AG04450 (cell line): ENCODE data around the gene EMX2. TPM values are rescaled to one million over a fixed set of nuclear protein-coding genes. Genes with fewer than 3 reads are reported as not detected.

Experiments
- CTCF ChIA-PET: fragments of 300-600, 350-600 bp; formaldehyde crosslinking; extraction: SDS; loops from one replicate; lab custom pipeline; 2022; ENCODE audit warnings: antibody characterized with exemption, inconsistent platforms; lab: Charles Lee
- POLR2A ChIA-PET: fragments of 350-600 bp; formaldehyde crosslinking; extraction: SDS; loops from one replicate; lab custom pipeline; 2021; ENCODE audit warnings: antibody characterized with exemption, inconsistent platforms; lab: Yijun Ruan, JAX
- DNase-seq: peaks from one replicate; pipeline ENCODE4 v3.0.0-alpha.2; 2011; ENCODE audit warnings: low read depth, low spot score
- H3K27ac ChIP-seq: one replicate; pipeline ENCODE4 v1.5.1; 2012; ENCODE audit warnings: low read depth, low read length, control low read depth
- H3K27me3 ChIP-seq: one replicate; pipeline ENCODE4 v1.6.0; 2012; ENCODE audit warnings: low read length; ENCODE audit not compliant: control insufficient read depth, insufficient read depth
- H3K4me3 ChIP-seq: 2 replicates; pipeline ENCODE4 v1.5.1; 2011; ENCODE audit warnings: mild to moderate bottlenecking, low read depth, low read length, control low read depth
- H3K9me3 ChIP-seq: 2 replicates; pipeline ENCODE4 v1.5.1; 2012; ENCODE audit warnings: low read length; ENCODE audit not compliant: control insufficient read depth, insufficient read depth
- polyA plus RNA-seq: library from polyadenylated mRNA; depleted of rRNA; stranded (reverse); fragments of >200 nt; gene quantifications from 2 replicates; pipeline ENCODE4 v1.2.3, GENCODE V29; 2011
- TF ChIP-seq, protein P1 (sequence below): IDR thresholded peaks from 2 replicates; pipeline ENCODE4 v1.5.1; 2011; ENCODE audit warnings: low read depth, low read length, control low read depth, inconsistent platforms

Gene EMX2
- polyA plus RNA-seq, 1 experiment = not detected

DNA sequence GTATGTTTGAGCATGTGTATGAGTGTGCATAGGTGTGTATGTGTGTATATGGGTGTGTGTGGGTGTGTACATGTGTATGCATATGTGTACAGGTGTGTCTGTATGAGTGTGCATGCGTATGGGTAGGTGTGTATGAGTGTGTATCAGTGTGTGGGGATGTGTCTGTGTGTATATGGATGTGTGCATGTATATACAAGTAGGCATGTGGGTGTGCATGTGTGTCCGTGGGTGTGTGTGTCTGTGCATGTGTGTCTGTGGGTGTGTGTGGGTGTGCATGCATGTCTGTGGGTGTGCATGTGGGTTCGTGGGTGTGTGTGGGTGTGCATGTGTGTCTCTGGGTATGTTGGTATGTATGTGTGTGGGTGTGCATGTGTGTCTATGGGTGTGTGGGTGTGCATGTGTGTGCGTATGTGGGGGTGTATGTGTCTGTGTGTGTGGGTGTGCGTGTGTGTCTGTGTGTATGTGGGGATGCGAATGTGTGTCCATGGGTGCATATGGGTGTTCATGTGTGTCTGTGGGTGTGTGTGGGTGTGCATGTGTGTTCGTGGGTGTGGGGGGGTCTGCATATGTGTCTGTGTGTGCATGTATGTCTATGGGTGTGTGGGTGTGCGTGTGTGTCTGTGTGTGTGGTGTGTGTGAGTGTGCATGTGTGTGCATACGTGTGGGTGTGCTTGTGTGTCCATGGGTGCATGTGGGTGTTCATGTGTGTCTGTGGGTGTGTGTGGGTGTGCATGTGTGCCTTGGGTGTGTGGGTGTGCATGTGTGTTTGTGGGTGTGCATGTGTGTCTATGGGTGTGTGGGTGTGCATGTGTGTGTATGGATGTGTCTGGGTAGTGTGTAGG is 20.6 kb downstream of the EMX2 start:
- CTCF ChIA-PET = no interaction called here
- no peak for DNase-seq
- H3K9me3 ChIP-seq = peaks cover 10% of the 10 kb centered on the region
- H3K27ac ChIP-seq = no peak overlapping the region
- H3K4me3 ChIP-seq = no peak overlapping the region
- no peaks in the 10 kb centered on the region for H3K27me3 ChIP-seq
- POLR2A ChIA-PET = no interaction called here
- TF ChIP-seq, protein P1, sequence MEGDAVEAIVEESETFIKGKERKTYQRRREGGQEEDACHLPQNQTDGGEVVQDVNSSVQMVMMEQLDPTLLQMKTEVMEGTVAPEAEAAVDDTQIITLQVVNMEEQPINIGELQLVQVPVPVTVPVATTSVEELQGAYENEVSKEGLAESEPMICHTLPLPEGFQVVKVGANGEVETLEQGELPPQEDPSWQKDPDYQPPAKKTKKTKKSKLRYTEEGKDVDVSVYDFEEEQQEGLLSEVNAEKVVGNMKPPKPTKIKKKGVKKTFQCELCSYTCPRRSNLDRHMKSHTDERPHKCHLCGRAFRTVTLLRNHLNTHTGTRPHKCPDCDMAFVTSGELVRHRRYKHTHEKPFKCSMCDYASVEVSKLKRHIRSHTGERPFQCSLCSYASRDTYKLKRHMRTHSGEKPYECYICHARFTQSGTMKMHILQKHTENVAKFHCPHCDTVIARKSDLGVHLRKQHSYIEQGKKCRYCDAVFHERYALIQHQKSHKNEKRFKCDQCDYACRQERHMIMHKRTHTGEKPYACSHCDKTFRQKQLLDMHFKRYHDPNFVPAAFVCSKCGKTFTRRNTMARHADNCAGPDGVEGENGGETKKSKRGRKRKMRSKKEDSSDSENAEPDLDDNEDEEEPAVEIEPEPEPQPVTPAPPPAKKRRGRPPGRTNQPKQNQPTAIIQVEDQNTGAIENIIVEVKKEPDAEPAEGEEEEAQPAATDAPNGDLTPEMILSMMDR = no peak

DNA sequence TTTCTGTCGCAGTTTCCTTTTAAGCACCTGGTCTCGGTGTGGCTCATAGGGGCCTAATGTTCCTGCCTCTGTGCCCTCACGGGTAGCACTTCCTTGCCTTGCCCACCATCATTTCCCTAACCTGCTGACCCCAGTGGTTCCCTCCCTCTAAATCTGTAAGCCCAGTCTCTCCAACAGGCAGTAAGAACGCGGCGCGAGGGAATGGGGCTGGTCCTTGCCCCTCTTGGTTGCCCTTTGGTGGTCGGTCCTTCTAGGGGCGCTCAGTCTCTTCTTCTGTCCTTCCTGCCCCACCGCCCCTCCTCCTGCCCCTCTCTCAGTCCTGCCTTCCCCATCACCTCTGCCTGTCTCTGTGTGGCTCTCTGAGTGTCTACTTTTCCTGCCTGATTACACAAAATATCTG is 21.2 kb downstream of the EMX2 start:
- POLR2A ChIA-PET = no interaction called here

DNA sequence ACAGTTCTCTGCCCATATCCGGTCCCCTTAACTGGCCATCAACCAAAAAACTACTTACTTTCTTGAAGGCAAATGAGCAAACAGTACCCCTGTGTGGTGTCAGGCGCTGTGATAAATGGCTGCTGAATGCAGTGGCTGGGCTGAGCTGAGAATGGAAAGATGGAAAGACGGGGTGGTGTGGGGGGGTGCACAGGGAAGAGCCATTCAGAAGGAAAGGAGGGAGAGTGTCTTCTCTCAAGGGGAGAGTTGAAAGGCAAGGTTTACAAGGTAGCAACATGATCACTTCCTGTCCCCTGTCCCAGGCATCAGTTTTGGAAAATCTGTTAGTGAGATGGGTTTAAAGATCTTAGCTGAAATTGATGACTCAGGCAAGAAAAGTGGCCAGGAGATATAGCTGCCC is 22.5 kb downstream of the EMX2 start:
- ChIA-PET CTCF (no interaction called here), POLR2A (no interaction called here)
- DNase-seq = no peak
- H3K9me3 ChIP-seq = peaks cover 10% of the 10 kb centered on the region
- TF ChIP-seq, protein P1 = no peak
- H3K27ac ChIP-seq = no peak overlapping the region
- H3K4me3 ChIP-seq = no peak overlapping the region
- H3K27me3 ChIP-seq = no peaks in the 10 kb centered on the region

More for the DNA sequence above, 21.2 kb downstream of the EMX2 start:
- no peak for DNase-seq
- Histone ChIP-seq H3K9me3 (peaks cover 10% of the 10 kb centered on the region), H3K4me3 (no peak overlapping the region), H3K27ac (no peak overlapping the region), H3K27me3 (no peaks in the 10 kb centered on the region)
- CTCF ChIA-PET = no interaction called here
- TF ChIP-seq, protein P1 = no peak

DNA sequence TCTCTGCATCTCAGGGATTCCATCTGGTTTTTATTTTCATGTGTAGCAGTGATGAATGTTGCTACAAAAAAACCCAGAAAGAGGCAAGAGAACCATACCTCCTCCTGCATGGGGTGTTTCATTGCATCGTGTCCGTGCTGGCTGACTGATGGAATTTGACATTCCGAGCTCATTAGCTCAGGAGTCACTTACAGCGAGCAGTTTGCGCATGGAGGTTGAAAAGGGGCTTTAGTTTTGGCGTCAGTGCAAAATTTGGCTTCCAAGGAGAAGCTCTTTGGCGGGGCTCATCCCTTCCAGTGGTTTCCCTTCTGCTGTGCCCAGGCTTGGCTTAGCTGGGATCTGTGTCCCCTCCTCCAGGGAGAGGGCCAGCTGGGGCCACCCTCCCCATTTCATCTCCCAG is 25.8 kb downstream of the EMX2 start:
- Histone ChIP-seq H3K9me3 (peaks cover 8% of the 10 kb centered on the region; the same call in 1 of the 2 replicates), H3K27ac (no peak overlapping the region), H3K27me3 (no peaks in the 10 kb centered on the region), H3K4me3 (no peak overlapping the region)
- TF ChIP-seq, protein P1 = no peak
- ChIA-PET POLR2A (no interaction called here), CTCF (no interaction called here)
- no peak for DNase-seq

DNA sequence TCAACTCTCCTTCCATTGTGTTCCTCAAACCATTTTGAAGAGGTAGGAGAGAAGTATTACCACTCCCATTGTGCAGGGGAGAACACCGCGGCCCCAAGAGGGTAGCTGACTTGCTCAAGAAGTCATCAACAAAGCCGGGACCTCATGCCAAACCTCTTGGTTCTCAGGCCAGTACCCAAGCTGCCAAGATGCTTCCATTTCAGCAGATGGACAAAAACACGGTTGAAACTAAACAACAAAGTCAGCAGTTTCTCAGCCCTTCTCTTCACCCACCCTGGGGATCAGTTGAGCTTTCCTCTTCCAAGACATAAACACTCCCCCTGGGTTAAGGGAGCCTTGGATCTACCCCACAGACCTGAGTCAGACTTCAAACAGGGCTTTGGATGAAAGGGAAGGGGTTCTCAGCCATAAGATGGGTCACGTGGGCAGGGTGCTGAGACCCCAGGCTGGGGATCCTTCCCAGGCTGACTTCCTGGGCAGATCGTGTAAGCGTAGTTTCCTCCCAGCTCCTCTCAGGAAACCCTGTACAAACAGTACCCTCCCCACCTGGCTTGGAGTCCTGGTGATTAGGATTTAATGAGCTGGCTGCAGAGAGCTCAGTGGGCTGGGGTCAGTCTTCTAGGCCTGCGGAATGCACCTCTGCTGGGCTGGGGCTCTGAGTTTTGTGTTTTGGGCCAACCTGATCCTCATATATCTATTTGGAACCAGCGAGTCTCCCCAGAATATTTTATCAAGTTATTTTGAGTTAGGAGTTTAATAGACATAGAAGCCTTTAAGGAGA is 27.3 kb downstream of the EMX2 start:
- POLR2A ChIA-PET = no interaction called here
- TF ChIP-seq, protein P1 = no peak
- no peak overlapping the region for H3K27ac ChIP-seq
- H3K9me3 ChIP-seq = 0 out of 2 replicates have a peak, but pooled peaks cover 3% of the 10 kb centered on the region
- no peak for DNase-seq
- no peaks in the 10 kb centered on the region for H3K27me3 ChIP-seq
- H3K4me3 ChIP-seq = no peak overlapping the region
- CTCF ChIA-PET = no interaction called here
